ENCODE results near the gene FLII.
"Not testable (repeated sequence)": the region's sequence is repeated elsewhere in the genome, so short reads cannot be mapped to it uniquely, and the experiment has no call there.

Gene FLII

GRCh38 chr17:18238299-18238698 is 20.2 kb downstream of the FLII start:
- DNase-seq, result no peak

- no peak for DNase-seq
Observed at GRCh38 chr17:18237461-18237860, 21.1 kb downstream of the FLII start.

GRCh38 chr17:18236494-18236893 is 22.0 kb downstream of the FLII start:
- DNase-seq, result no peak

- DNase-seq, result no peak
Observed at GRCh38 chr17:18235743-18236256, 22.7 kb downstream of the FLII start.

GRCh38 chr17:18234853-18235380 is 23.6 kb downstream of the FLII start:
- DNase-seq, result no peak

- DNase-seq, result no peak
Observed at GRCh38 chr17:18233803-18234518, 24.6 kb downstream of the FLII start.

- no peak for DNase-seq
Observed at GRCh38 chr17:18231164-18231563, 27.4 kb downstream of the FLII start.

- DNase-seq, result no peak
Observed at GRCh38 chr17:18230288-18231141, 28.0 kb downstream of the FLII start.

GRCh38 chr17:18229771-18230170 is 28.8 kb downstream of the FLII start:
- DNase-seq, result no peak

GRCh38 chr17:18229254-18229653 is 29.3 kb downstream of the FLII start:
- no peak for DNase-seq

GRCh38 chr17:18228176-18228682 is 30.3 kb downstream of the FLII start:
- no peak for DNase-seq

GRCh38 chr17:18227635-18228034 is 30.9 kb downstream of the FLII start:
- DNase-seq, result no peak

- DNase-seq, result no peak
Observed at GRCh38 chr17:18226284-18226945, 32.1 kb downstream of the FLII start.

- peak; percentile 1 to 2 for DNase-seq
Observed at GRCh38 chr17:18225642-18226283, 32.8 kb downstream of the FLII start.

GRCh38 chr17:18225121-18225641 is 33.4 kb downstream of the FLII start, which contains the start of gene LLGL1:
LLGL1 (plus strand) TSS chr17:18225635; CDS start chr17:18225683, 48 bp downstream.
- DNase-seq, result peak; percentile 47 to 60

- DNase-seq, result no peak
Observed at GRCh38 chr17:18224387-18225120, 34.0 kb downstream of the FLII start.

GRCh38 chr17:18224053-18224386 is 34.5 kb downstream of the FLII start:
- no peak for DNase-seq

GRCh38 chr17:18218756-18219415 is 39.7 kb downstream of the FLII start:
- DNase-seq, result no peak

- peak; percentile 2 to 8 for DNase-seq
Observed at GRCh38 chr17:18217412-18218015, 41.0 kb downstream of the FLII start.

GRCh38 chr17:18216906-18217305 is 41.6 kb downstream of the FLII start:
- DNase-seq, result not testable (repeated sequence)

Data from Kasumi-1 (cell line).